Fibroblast of mammary gland (primary cell): ENCODE measurements around the gene CD7.

Experiments used
- DNase-seq: peaks from one replicate; pipeline ENCODE4 v3.0.0-alpha.2; 2010; ENCODE audit warnings: low read depth
- H3K4me3 ChIP-seq: 2 replicates; pipeline ENCODE4 v1.5.1; 2011; ENCODE audit warnings: low read depth, mild to moderate bottlenecking, low read length, moderate library complexity; ENCODE audit not compliant: control insufficient read depth
- CTCF ChIP-seq: conservative IDR thresholded peaks from 2 replicates; pipeline ENCODE4 v1.5.1; 2011; ENCODE audit warnings: low read depth, low read length, inconsistent platforms; ENCODE audit not compliant: control insufficient read depth, insufficient read depth

CD7 gene

GRCh38 chr17:82338858-82339633 lies 21.6 kb upstream of the CD7 start:
- DNase-seq: peak; percentile 75
- TF ChIP-seq CTCF: no peak
- H3K4me3 ChIP-seq: peak overlapping the region; percentile 44

GRCh38 chr17:82334622-82335394 lies 17.4 kb upstream of the CD7 start:
- no peak for DNase-seq
- H3K4me3 ChIP-seq: peak overlapping the region; percentile 39
- no peak for TF ChIP-seq CTCF

DNA sequence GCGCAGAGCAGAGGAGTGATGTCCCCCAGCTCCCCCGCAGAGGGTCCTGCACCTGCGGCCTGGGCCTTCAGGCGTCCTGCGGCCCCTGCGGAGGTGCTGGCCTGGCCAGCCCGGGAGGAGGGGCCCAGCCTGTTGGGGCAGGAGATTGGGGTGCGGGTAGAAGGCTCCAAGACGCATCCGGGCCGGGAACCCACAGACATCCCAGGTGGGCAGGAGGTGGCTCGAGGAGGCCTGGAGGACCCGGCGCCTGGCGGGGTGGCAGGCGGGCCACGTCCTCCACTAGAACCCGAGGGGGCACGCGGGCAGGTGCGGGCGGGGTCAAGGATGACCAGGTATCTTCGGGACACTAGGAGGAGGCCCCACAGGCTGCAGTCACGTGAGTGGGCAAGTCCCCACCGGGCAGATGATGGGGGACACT lies 16.8 kb upstream of the CD7 start:
- no peak for TF ChIP-seq CTCF
- no peak overlapping the region for H3K4me3 ChIP-seq
- DNase-seq: no peak

- peak within 1 kb of the TSS; percentile 58 for H3K4me3 ChIP-seq
- DNase-seq: peak; percentile 34
- no peak for TF ChIP-seq CTCF
These were observed 16.1 kb upstream of the CD7 start, which contains the start of gene SECTM1 for GRCh38 chr17:82333279-82334171. Gene SECTM1, minus strand, starts transcription at chr17:82333766. Its CDS starts 6,526 bp downstream, at chr17:82327240.

DNA sequence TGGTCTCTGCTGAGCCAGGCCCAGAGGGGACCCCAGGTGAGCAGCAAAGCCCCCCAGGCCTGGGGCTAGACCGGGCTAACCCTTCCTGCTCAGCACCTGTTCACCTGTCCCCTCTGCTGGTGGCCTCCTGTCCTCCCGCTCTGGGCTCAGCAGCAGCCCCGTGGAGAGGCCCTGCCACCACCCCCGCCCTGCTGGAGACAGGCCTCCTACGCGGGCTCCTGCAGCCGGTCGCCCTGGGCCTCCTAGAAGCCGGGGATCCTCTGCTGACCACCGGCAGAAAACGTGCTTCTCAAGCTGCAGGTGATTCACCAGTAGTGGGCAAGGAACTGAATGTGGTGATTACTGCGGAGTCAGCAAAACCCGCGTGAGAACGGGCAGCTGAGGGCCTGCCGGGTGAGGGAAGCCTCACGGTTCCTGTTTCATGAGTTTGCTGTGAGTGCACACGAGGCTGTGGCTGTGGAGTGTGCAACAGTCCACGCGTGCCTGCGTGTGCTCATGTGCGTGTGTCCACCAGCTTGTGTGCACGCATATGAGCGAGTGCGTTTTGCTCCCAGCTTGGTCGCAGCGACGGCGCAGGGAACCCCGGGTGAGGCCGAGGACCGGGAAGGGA lies 15.4 kb upstream of the CD7 start:
- peak; percentile 61 for DNase-seq
- peak overlapping the region; percentile 58 for H3K4me3 ChIP-seq
- no peak for TF ChIP-seq CTCF
